Stimulated activated naive CD8-positive, alpha-beta T cell treated with anti-CD3 and anti-CD28 coated beads, Interleukin-15, amount 100 ng/mL, for 72 hours (primary cell): Measurements from ENCODE around the gene PRSS50.

ENCODE experiments used
- ATAC-seq: fragments of 150-1000 bp; cut with Tn5 transposase; 2 replicates; pipeline ENCODE4 v1.10.0; 2021; ENCODE audit warnings: mild to moderate bottlenecking, moderate library complexity
- DNase-seq, 2 donors: peaks; one replicate each; pipeline ENCODE4 v3.0.0; 2021 to 2022
- H3K27ac Mint-ChIP-seq, 2 donors: one replicate each; pipeline ENCODE4 v1.8.0; 2022; ENCODE audit warnings: mild to moderate bottlenecking in 2 of 2, mixed read lengths in 2 of 2, moderate library complexity in 2 of 2
- H3K27me3 Mint-ChIP-seq: one replicate; pipeline ENCODE4 v1.8.0; 2022; ENCODE audit warnings: mixed read lengths
- H3K4me1 Mint-ChIP-seq: one replicate; pipeline ENCODE4 v1.8.0; 2022; ENCODE audit warnings: mild to moderate bottlenecking, mixed read lengths
- H3K4me3 Mint-ChIP-seq, 2 donors: one replicate each; pipeline ENCODE4 v1.8.0; 2022; ENCODE audit warnings: mild to moderate bottlenecking in 2 of 2, mixed read lengths in 2 of 2, moderate library complexity in 1 of 2
- H3K9me3 Mint-ChIP-seq, 2 donors: one replicate each; pipeline ENCODE4 v1.8.0; 2022; ENCODE audit warnings: mixed read lengths in 2 of 2

PRSS50 gene

GRCh38 chr3:46673151-46674030, 44.3 kb downstream of the PRSS50 start:
- no peaks in the 10 kb centered on the region for H3K4me1 Mint-ChIP-seq
- DNase-seq (no peak), ATAC-seq (no peak)
- peak overlapping the region in 1 of 2 donors; percentile 69 for H3K27ac Mint-ChIP-seq
- H3K4me3 Mint-ChIP-seq: no peak overlapping the region
- no peaks in the 10 kb centered on the region for H3K9me3 Mint-ChIP-seq
- H3K27me3 Mint-ChIP-seq: no peaks in the 10 kb centered on the region

- Mint-ChIP-seq H3K27me3 (no peaks in the 10 kb centered on the region), H3K4me1 (no peaks in the 10 kb centered on the region)
Measured at GRCh38 chr3:46672349-46672695, 45.3 kb downstream of the PRSS50 start.

GRCh38 chr3:46671541-46672348, 45.9 kb downstream of the PRSS50 start:
- Mint-ChIP-seq H3K4me1 (no peaks in the 10 kb centered on the region), H3K27me3 (no peaks in the 10 kb centered on the region), H3K4me3 (no peak overlapping the region), H3K27ac (no peak overlapping the region), H3K9me3 (no peaks in the 10 kb centered on the region)
- ATAC-seq (no peak), DNase-seq (no peak)

More at GRCh38 chr3:46672349-46672695, 45.3 kb downstream of the PRSS50 start:
- DNase-seq: no peak
- Mint-ChIP-seq H3K4me3 (no peak overlapping the region), H3K9me3 (no peaks in the 10 kb centered on the region), H3K27ac (no peak overlapping the region)
- no peak for ATAC-seq

GRCh38 chr3:46670891-46671427, 46.7 kb downstream of the PRSS50 start:
- no peak for DNase-seq
- Mint-ChIP-seq H3K27me3 (no peaks in the 10 kb centered on the region), H3K4me3 (no peak overlapping the region), H3K4me1 (no peaks in the 10 kb centered on the region), H3K9me3 (no peaks in the 10 kb centered on the region), H3K27ac (no peak overlapping the region)
- no peak for ATAC-seq

- no peak overlapping the region for H3K4me3 Mint-ChIP-seq
- no peaks in the 10 kb centered on the region for H3K4me1 Mint-ChIP-seq
- no peaks in the 10 kb centered on the region for H3K27me3 Mint-ChIP-seq
- no peaks in the 10 kb centered on the region for H3K9me3 Mint-ChIP-seq
- DNase-seq: no peak
- H3K27ac Mint-ChIP-seq: peak overlapping the region in 1 of 2 donors; percentile 42
- no peak for ATAC-seq
Measured at GRCh38 chr3:46670000-46670890, 47.4 kb downstream of the PRSS50 start.

- Mint-ChIP-seq H3K9me3 (no peaks in the 10 kb centered on the region), H3K4me3 (no peak overlapping the region), H3K27ac (peak overlapping the region in 1 of 2 donors; percentile 42), H3K4me1 (no peaks in the 10 kb centered on the region), H3K27me3 (no peaks in the 10 kb centered on the region)
- no peak for ATAC-seq
- DNase-seq: peak in 1 of 2 donors; percentile 5
Measured at GRCh38 chr3:46669191-46669999, 48.3 kb downstream of the PRSS50 start.

GRCh38 chr3:46668591-46668990, 49.1 kb downstream of the PRSS50 start:
- H3K4me3 Mint-ChIP-seq: no peak overlapping the region
- no peak for ATAC-seq
- DNase-seq: no peak
- no peaks in the 10 kb centered on the region for H3K4me1 Mint-ChIP-seq
- no peak overlapping the region for H3K27ac Mint-ChIP-seq
- H3K9me3 Mint-ChIP-seq: no peaks in the 10 kb centered on the region
- no peaks in the 10 kb centered on the region for H3K27me3 Mint-ChIP-seq

GRCh38 chr3:46668116-46668515, 49.6 kb downstream of the PRSS50 start:
- H3K27ac Mint-ChIP-seq: peak overlapping the region in 1 of 2 donors; percentile 16
- DNase-seq (peak in 1 of 2 donors; percentile 5), ATAC-seq (no peak)
- no peak overlapping the region for H3K4me3 Mint-ChIP-seq
- H3K9me3 Mint-ChIP-seq: no peaks in the 10 kb centered on the region
- H3K27me3 Mint-ChIP-seq: no peaks in the 10 kb centered on the region
- no peaks in the 10 kb centered on the region for H3K4me1 Mint-ChIP-seq

- peak overlapping the region in 1 of 2 donors; percentile 16 for H3K27ac Mint-ChIP-seq
- no peak overlapping the region for H3K4me3 Mint-ChIP-seq
- ATAC-seq (no peak), DNase-seq (peak in 1 of 2 donors; percentile 7)
- H3K9me3 Mint-ChIP-seq: no peaks in the 10 kb centered on the region
- H3K4me1 Mint-ChIP-seq: no peaks in the 10 kb centered on the region
- no peaks in the 10 kb centered on the region for H3K27me3 Mint-ChIP-seq
Measured at GRCh38 chr3:46667657-46668056, 50.0 kb downstream of the PRSS50 start.

GRCh38 chr3:46667061-46667621, 50.5 kb downstream of the PRSS50 start:
- ATAC-seq (no peak), DNase-seq (peak in 1 of 2 donors; percentile 6)
- Mint-ChIP-seq H3K27ac (no peak overlapping the region), H3K4me1 (no peaks in the 10 kb centered on the region), H3K4me3 (no peak overlapping the region), H3K27me3 (peaks cover 1% of the 10 kb centered on the region), H3K9me3 (no peaks in the 10 kb centered on the region)

- H3K27ac Mint-ChIP-seq: no peak overlapping the region
- H3K27me3 Mint-ChIP-seq: peaks cover 6% of the 10 kb centered on the region
- ATAC-seq (no peak), DNase-seq (no peak)
- no peak overlapping the region for H3K4me3 Mint-ChIP-seq
- H3K4me1 Mint-ChIP-seq: no peaks in the 10 kb centered on the region
- no peaks in the 10 kb centered on the region for H3K9me3 Mint-ChIP-seq
Measured at GRCh38 chr3:46666453-46666845, 51.2 kb downstream of the PRSS50 start.

- H3K27ac Mint-ChIP-seq: peak overlapping the region in 1 of 2 donors; percentile 19
- H3K27me3 Mint-ChIP-seq: peaks cover 6% of the 10 kb centered on the region
- no peak overlapping the region for H3K4me3 Mint-ChIP-seq
- DNase-seq: no peak
- no peaks in the 10 kb centered on the region for H3K4me1 Mint-ChIP-seq
- H3K9me3 Mint-ChIP-seq: no peaks in the 10 kb centered on the region
- no peak for ATAC-seq
Measured at GRCh38 chr3:46665763-46666452, 51.8 kb downstream of the PRSS50 start.

- H3K27me3 Mint-ChIP-seq: peaks cover 6% of the 10 kb centered on the region
- ATAC-seq (no peak), DNase-seq (no peak)
- no peak overlapping the region for H3K4me3 Mint-ChIP-seq
- no peaks in the 10 kb centered on the region for H3K4me1 Mint-ChIP-seq
- no peak overlapping the region for H3K27ac Mint-ChIP-seq
- H3K9me3 Mint-ChIP-seq: no peaks in the 10 kb centered on the region
Measured at GRCh38 chr3:46664971-46665762, 52.5 kb downstream of the PRSS50 start.
